ENCODE data around the gene SND1.
A peak's percentile ranks its signal among the peaks of the same experiment; 100 is the strongest.

Gene SND1

GRCh38 chr7:128021366-128021765 is 369.4 kb downstream of the SND1 start:
- DNase-seq (ENCODE audit: low spot score) = no peak

- DNase-seq (ENCODE audit: low spot score) = peak; percentile 46
These were observed 370.9 kb downstream of the SND1 start for GRCh38 chr7:128022631-128023532.

DNA sequence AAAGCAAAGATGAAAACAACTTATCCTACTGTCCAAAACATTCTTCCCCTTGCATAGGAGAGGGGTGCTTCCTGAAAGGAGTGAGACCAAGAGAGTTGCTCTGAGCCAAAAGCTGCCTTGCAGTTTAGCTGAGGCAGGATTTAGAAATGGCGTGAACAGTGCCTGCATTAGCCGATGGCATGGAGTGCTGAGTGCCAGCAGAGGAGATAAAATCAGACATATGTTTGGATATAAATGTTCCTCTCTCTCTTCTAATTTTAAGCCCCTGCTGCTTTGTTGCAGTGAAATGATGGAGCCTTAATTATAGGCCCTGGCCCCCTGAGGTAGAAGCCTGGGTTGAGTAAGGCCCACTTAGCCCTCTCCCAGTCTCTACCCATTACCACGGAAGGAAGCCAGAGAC is 372.2 kb downstream of the SND1 start:
- no peak for DNase-seq (ENCODE audit: low spot score)

DNA sequence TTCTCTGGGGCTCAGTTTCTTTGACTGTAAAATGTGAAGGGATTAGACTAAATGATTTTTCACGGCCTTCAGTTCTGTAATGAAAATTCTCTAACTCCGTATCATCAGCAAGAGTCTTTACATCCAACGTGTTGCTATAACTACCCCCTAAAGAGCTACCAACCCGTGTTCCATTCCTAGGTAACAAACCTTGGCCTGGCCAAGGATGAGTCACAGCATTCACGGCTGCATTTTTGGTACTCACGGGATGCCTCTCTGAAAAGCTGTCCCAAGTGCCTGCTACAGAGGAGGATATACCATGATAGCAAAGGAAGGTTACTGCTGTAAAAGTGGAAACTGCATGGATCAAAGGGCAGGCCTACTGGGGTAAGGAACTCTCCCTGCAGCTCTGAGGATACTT is 373.4 kb downstream of the SND1 start:
- DNase-seq (ENCODE audit: low spot score) = no peak

DNA sequence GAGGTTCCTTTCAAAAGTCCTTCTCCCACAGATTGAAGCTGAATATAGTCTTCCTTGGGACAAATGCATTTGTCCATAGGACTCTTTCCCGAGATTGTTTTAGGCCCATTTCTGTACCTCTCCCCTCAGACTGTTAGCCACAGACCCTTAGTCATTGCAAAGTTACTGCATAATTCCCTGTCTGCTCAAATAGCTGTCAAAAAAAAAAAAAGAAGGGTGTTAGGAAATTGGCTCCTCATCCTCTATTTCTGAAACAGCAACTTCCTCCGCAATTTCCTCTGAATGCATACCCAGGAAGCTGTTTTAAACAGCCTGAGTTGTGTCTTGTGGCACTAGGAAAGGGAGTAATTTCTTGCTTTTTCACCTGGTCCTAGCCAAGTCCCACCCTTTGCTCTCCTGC is 373.8 kb downstream of the SND1 start:
- DNase-seq (ENCODE audit: low spot score) = no peak

DNA sequence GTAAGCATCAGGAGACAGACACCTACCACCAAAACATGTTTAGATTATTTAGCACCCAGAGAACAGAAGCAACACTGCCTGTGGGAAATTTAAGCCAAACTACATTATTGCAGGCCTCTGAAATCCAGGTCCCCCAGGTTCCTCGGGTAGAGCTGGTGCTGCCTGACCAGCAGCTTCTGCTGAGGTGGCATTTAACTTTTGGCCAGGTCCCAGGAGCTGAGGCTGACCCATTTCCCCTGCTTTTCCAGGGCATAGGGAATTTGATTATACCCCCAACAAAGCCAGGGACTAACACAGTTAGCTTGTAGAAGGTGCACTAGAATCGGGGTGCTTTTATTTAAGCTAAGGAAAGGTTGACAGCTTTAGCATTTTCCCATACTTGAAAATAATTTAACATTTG is 374.6 kb downstream of the SND1 start:
- DNase-seq (ENCODE audit: low spot score) = no peak

- DNase-seq (ENCODE audit: low spot score) = no peak
These were observed 375.5 kb downstream of the SND1 start for GRCh38 chr7:128027485-128027980.

DNA sequence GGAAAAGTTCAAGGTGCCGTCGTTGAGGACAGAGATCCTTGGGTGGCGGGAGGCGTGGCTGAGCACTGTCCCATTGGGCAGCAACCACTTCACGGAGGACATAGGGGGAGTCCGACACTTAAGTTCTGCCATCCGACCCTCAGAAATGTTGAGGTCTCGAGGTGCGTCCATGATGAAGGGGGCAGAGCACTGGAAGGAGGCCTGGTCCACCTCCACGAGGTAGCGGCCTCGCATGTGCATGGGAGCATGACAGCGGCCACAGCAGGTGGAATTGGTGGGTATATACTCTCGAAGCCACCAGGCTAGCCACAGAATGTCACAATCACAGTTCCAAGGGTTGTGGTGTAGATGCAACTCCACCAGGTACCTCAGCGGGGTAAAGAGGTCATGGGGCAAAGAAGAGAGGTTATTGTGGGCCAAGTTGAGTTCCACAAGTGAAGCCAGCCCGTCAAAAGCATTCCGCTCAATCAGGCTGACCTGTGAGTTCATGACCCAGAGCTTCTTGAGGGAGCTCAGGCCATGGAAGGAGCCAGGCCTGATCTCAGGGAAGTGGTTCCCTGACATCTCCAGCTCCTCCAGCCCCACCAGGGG is 377.5 kb downstream of the SND1 start:
- DNase-seq (ENCODE audit: low spot score) = no peak

- no peak for DNase-seq (ENCODE audit: low spot score)
These were observed 378.3 kb downstream of the SND1 start for GRCh38 chr7:128030263-128030653.

GRCh38 chr7:128030654-128031611 is 378.9 kb downstream of the SND1 start, which contains the start of gene LRRC4:
Gene LRRC4, minus strand, starts transcription at chr7:128031437. Its CDS starts 797 bp downstream, at chr7:128030640.
- peak; percentile 62 for DNase-seq (ENCODE audit: low spot score)

DNA sequence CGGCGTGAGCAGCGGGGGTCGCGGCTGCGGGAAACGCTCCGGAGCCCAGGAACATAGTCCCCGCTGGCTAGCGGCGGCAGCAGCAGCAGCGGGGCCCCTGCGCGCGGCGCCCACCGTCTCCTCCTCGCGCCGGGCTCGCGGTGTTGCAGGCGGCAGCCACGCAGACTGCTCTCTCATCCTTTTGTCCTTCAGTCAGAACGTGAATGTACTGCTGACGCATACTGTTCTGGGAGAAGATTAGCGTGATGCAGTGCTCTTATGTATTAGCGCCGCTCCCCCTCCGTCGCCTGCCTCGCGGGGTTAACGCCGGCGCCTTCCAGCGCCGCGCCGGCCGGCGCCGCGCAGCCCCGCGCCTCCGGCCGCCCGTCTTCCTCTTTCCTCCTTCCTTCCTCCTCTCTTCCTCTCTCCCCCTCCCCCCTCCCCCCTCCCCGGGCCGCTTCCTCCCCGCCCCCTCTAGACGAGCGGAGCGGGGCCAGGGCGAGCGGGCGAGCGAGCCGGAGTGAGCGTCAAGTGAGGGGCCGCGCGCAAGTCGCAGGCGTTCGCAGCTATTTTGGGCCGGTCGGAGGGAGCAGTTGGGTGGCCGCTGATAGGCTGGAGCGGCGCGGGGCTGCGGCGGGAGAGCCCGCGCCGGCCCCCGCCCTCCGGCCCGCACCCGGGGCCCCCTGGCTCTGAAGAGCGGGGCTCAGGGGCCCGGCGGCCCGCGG is 380.1 kb downstream of the SND1 start:
- DNase-seq (ENCODE audit: low spot score) = peak; percentile 92

DNA sequence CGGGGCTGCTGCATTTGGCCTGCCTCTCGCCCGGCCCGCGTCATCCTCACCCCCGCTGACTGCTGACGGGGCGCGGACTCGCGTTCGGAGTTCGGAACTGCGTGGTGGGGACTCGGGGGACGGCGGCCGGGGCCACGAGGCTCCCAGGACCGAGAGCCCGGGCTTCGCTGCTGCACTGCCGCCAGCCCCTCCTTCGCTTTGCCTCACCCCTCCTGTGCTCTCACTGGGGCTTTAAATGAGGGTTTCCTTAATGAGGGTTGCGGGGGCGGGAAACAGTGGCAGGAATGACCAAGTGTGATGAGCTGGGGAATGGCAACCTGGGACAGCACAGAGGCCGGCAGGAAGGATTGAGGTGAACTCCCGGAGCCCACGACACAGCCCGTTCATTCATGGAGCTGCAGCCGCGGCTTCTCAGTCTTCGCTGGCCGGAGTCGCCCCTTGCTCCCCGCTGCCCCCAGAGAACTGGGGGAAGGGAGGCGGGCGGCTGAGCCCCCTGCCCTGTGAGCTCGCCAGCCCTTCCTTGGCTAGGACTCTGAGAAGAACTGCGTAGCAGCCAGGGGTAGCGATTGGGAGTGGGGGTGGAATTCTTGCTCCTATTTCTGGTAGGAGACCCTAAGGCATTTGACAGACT is 380.7 kb downstream of the SND1 start:
- DNase-seq (ENCODE audit: low spot score) = peak; percentile 47

- DNase-seq (ENCODE audit: low spot score) = no peak
These were observed 381.3 kb downstream of the SND1 start for GRCh38 chr7:128033246-128033645.

- DNase-seq (ENCODE audit: low spot score) = no peak
These were observed 382.8 kb downstream of the SND1 start for GRCh38 chr7:128034825-128035224.

DNA sequence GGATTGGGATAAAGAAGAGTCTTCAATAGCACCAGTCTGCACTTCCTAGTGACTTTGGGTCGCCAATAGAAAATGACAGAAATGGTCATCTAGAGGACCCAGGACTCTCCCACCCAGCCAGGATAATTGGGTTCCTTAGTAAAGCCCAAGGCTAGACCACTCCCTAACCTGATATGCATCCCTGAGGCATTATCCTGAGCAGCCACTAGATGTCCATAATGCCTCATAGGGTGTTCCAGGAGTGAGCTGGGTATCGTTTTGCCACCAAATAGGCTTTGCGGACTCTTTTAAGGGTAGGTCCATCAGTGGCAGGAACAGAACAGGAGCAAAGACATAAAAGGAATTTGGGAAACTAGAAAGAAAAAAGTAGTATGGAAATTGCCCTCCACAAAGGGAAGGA is 383.7 kb downstream of the SND1 start:
- DNase-seq (ENCODE audit: low spot score) = peak; percentile 42

- no peak for DNase-seq (ENCODE audit: low spot score)
These were observed 384.4 kb downstream of the SND1 start for GRCh38 chr7:128036226-128036940.

DNA sequence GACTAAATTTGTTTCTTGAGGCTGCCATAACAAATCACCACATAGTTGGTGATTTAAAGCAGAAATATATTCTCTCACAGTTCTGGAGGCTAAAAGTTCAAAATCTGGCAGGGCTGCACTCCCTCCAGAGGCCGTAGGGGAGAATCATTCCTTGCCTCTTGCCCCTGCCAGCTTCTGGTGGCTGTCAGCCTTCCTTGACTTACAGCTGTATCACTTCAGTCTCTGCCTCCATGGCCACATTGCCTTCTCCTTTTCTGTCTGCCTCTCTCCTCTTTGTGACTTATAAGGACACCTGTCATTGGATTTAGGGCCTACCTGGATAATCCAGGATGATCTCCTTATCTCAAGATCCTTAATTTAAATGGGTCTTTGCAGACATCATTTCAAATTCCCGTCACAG is 385.1 kb downstream of the SND1 start:
- no peak for DNase-seq (ENCODE audit: low spot score)

DNA sequence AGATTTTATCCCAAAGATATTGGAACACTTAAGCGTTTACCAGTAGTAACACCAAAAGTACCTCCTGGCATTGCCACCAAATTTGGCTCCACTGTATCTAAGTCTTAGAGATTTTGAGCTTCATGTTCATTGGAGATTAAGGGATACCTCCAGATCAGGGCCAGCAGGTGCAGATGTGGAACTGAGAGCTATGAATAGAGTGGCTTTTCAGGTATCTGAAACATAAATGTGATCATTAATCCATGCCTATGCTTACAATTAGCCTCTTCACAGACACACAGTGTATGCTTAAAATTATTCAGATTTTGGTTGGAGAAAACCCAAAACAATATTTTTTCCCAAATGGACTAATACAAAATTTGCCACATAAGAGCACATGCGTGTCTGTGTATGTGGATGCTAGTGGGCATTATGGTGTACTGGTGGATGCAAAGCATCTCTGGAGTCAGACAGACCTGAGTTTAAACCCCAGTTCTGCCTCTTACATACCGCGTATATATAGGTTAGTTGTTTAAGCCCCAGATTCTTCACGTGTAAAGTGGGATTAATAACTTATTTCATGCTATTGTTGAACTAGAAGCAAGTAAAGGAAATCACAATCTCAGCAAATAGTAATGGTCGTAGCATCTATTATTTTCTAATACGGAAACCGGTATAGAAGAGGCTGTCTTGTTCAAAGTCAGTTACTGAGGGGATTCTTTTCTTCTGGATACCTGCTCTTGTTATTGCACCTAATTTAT is 386.1 kb downstream of the SND1 start:
- DNase-seq (ENCODE audit: low spot score) = no peak

DNA sequence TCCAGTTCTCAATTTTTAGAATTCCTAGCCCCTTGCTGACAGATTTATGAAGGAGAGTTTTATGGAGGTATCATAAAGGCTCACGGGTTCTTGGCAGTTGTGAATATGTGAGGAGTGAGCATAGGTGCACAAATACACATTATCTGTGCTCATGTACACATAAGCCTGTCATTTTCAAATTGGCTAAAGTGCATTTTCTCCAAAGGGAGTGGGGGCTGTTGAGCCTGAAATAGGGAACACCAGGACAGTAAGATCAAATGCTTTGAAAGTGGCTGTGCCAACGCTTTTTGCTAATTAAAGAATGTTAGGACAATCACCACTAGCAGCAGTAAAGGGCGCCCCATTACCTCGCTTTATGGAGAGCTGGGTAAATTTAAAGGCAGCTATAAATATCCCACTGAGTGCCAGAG is 387.6 kb downstream of the SND1 start:
- no peak for DNase-seq (ENCODE audit: low spot score)

DNA sequence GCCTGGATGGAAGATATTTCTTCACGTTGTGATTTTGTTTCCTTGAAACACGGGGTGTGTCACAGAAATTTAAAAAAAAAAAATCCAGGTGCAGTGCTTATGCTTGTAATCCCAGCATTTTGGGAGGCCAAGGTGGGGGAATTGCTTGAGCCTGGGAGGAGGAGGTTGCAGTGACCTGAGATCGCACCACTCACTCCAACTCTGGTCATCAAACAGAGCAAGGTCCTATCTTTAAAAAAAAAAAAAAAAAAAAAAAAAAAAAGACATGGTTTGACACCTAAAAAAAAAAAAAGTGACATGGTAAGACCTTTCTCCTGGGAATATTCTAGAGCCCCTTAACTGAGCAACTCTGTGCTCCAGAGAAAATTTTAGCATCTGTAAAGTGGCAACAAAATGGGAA is 388.2 kb downstream of the SND1 start:
- no peak for DNase-seq (ENCODE audit: low spot score)
